GM12878 (cell line): Measurements from ENCODE around the gene SLC25A27. TPM values are rescaled to one million over a fixed set of nuclear protein-coding genes. Genes with fewer than 3 reads are reported as not detected.

Experiments used
- ATAC-seq: fragments of 200-7000 bp; cut with Tn5 transposase; 3 replicates; pipeline ENCODE4 v1.9.1; 2020; ENCODE audit warnings: mild to moderate bottlenecking, moderate library complexity
- BruUV-seq: library from RNA; stranded (reverse); fragments of 400-500 nt; replicated peaks from 2 replicates; lab custom pipeline; 2021; lab: Mats Ljungman, UMichigan
- CTCF ChIA-PET: fragments of 300-600 bp; sonication (Branson Sonifier 250); formaldehyde crosslinking; extraction: SDS; loops from one replicate; lab custom pipeline; 2021; ENCODE audit warnings: inconsistent platforms; lab: Yijun Ruan, JAX
- POLR2A ChIA-PET: fragments of 350-600 bp; formaldehyde crosslinking; extraction: SDS; loops from one replicate; lab custom pipeline; 2021; ENCODE audit warnings: inconsistent platforms; lab: Charles Lee
- RAD21 ChIA-PET: fragments of 300-600 bp; sonication (Branson Sonifier 250); formaldehyde crosslinking; loops from one replicate; lab custom pipeline; 2023; ENCODE audit warnings: antibody characterized with exemption; ENCODE audit not compliant: unreplicated experiment; lab: Charles Lee
- SMC1A ChIA-PET: fragments of 300-600 bp; sonication (Branson Sonifier 250); formaldehyde crosslinking; loops from one replicate; lab custom pipeline; 2023; ENCODE audit not compliant: unreplicated experiment, uncharacterized antibody; lab: Charles Lee
- DNase-seq: peaks from one replicate; pipeline ENCODE4 v3.0.0-alpha.2; 2011; ENCODE audit warnings: low read depth, low spot score
- FAIRE-seq: peaks from 3 replicates; lab custom pipeline; 2011; peaks lifted over from hg19 to GRCh38; lab: Jason Lieb, UNC
- H2AFZ ChIP-seq: 2 replicates; pipeline ENCODE4 v1.6.0; 2011; ENCODE audit warnings: low read depth, low read length, control low read depth; ENCODE audit not compliant: control insufficient read depth
- H3K27ac ChIP-seq: 2 replicates; pipeline ENCODE4 v1.5.1; 2011; ENCODE audit warnings: control low read depth; ENCODE audit not compliant: control insufficient read depth, insufficient read depth
- H3K27me3 ChIP-seq, 2 experiments: replicated peaks in 1 of 2; 2 replicates each; pipeline versions ENCODE4 v1.6.0 to v1.6.1; 2011; ENCODE audit warnings: low read length in 1 of 2; ENCODE audit not compliant: control insufficient read depth in 2 of 2, insufficient read depth in 2 of 2
- H3K36me3 ChIP-seq, 2 experiments: 2 replicates each; pipeline ENCODE4 v1.5.1; 2011; ENCODE audit warnings: low read length in 1 of 2; ENCODE audit not compliant: control insufficient read depth in 2 of 2, insufficient read depth in 2 of 2
- H3K4me1 ChIP-seq: 2 replicates; pipeline ENCODE4 v1.6.1; 2011; ENCODE audit warnings: mild to moderate bottlenecking, low read length, moderate library complexity, mixed read lengths; ENCODE audit not compliant: control insufficient read depth, insufficient read depth
- H3K4me2 ChIP-seq: 2 replicates; pipeline ENCODE4 v1.6.0; 2011; ENCODE audit warnings: control low read depth; ENCODE audit not compliant: control insufficient read depth, insufficient read depth
- H3K4me3 ChIP-seq: fragments of 200-600 bp; sonication (generic); 2 replicates; pipeline ENCODE4 v1.5.1; 2016
- H3K79me2 ChIP-seq: 2 replicates; pipeline ENCODE4 v1.6.0; 2011; ENCODE audit warnings: low read length; ENCODE audit not compliant: control insufficient read depth, insufficient read depth
- H3K9ac ChIP-seq: 2 replicates; pipeline ENCODE4 v1.8.0; 2011; ENCODE audit warnings: low read length, control low read depth, mixed read lengths; ENCODE audit not compliant: control insufficient read depth, insufficient read depth
- H3K9me3 ChIP-seq: replicated peaks from 3 replicates; pipeline ENCODE4 v1.5.1; 2011; ENCODE audit warnings: mild to moderate bottlenecking, low read length; ENCODE audit not compliant: control insufficient read depth, insufficient read depth
- H4K20me1 ChIP-seq: 2 replicates; pipeline ENCODE4 v1.6.0; 2011; ENCODE audit not compliant: control insufficient read depth, insufficient read depth
- SPI1 ChIP-seq: IDR thresholded peaks from 2 replicates; pipeline ENCODE4 v1.6.1; 2011; ENCODE audit warnings: low read depth, mild to moderate bottlenecking, low read length, moderate library complexity, borderline replicate concordance; ENCODE audit not compliant: insufficient read depth
- WGBS: methylation state at CpG from one replicate; pipeline ENCODE4 v1.1.6; 2016; ENCODE audit warnings: low lambda C conversion rate; ENCODE audit not compliant: insufficient replicate concordance, insufficient coverage; ENCODE audit errors: missing lambda C conversion rate; 5-methylcytosine and 5-hydroxymethylcytosine counted together
- in situ Hi-C: fragments of 300-500 bp; cut with MboI; formaldehyde crosslinking; loops from 9 replicates; pipeline ENCODE4 v1.14.3; 2018; ENCODE audit warnings: mixed read lengths
- intact Hi-C: fragments of 100-400 bp; cut with micrococcal nuclease; formaldehyde crosslinking; loops from one replicate; pipeline ENCODE4 v1.14.2; 2022; ENCODE audit not compliant: unreplicated experiment
- polyA plus RNA-seq, 11 experiments: library from polyadenylated mRNA; depleted of rRNA in 4 of 11; unstranded in 6 of 11; stranded (reverse) in 5 of 11; fragments of >200 nt; fragmentation: Nextera tagmentation in 4 of 11; fragmentation: Illumina TruSeq in 1 of 11; extraction: Ambion mirVana in 4 of 11; extraction: Trizol in 1 of 11; gene quantifications; 1 replicate in 1 of 11; 2 replicates in 10 of 11; pipeline versions ENCODE4 v1.2.1 to v1.2.3, GENCODE V29; 2011 to 2016; ENCODE audit warnings: inconsistent platforms in 2 of 11, missing spikeins in 2 of 11, low read depth in 1 of 11
- total RNA-seq, 4 experiments: library from RNA; depleted of rRNA in 3 of 4; stranded (reverse); fragments of >200 nt in 3 of 4; fragmentation: Illumina TruSeq in 1 of 4; extraction: Trizol in 1 of 4; gene quantifications; 2 replicates each; pipeline versions ENCODE4 v1.2.1 to v1.2.3, GENCODE V29; 2013 to 2021
- TF ChIP-seq, protein P1 (sequence below): fragments of 450-650 bp; formaldehyde crosslinking; IDR thresholded peaks from 2 replicates; pipeline ENCODE4 v1.4.0; 2020; ENCODE audit warnings: mild to moderate bottlenecking, moderate library complexity

Gene SLC25A27
- total and polyA plus RNA-seq, 10 of the 15 experiments (the other 5 are each of a cell fraction or from before 2014, with no cell fraction given), result not detected

GRCh38 chr6:46605091-46605797, 47.5 kb upstream of the SLC25A27 start:
- DNase-seq, result peak; percentile 4
- H3K79me2 ChIP-seq, result no peaks in the 10 kb centered on the region
- CTCF ChIA-PET, result interaction anchor here (0.6 to 1.1 kb wide), 3 partner anchors 10 to 515 kb away, joined by 3 to 4 read pairs (median 4); no protein-coding TSS in a partner anchor
- H3K4me1 ChIP-seq, result no peaks in the 10 kb centered on the region
- H4K20me1 ChIP-seq, result no peaks in the 10 kb centered on the region
- peak; percentile 77 for ATAC-seq
- SMC1A ChIA-PET, result interaction anchor here (0.6 to 1.0 kb wide), 4 partner anchors 8 to 154 kb away, joined by 3 to 4 read pairs (median 3); no protein-coding TSS in a partner anchor
- H3K36me3 ChIP-seq, result no peaks in the 10 kb centered on the region
- in situ Hi-C loops (no loop called here), intact Hi-C loops (no loop called here)
- no peak overlapping the region for H2AFZ ChIP-seq
- no TSS peak for BruUV-seq
- RAD21 ChIA-PET, result interaction anchor here (1.0 kb wide), 1 partner anchor 19 kb away, joined by 4 read pairs; no protein-coding TSS in a partner anchor
- no peak overlapping the region for H3K27ac ChIP-seq
- no peaks in the 10 kb centered on the region for H3K9me3 ChIP-seq
- H3K27me3 ChIP-seq, result no peaks in the 10 kb centered on the region; a peak in 1 of 4 replicates
- H3K9ac ChIP-seq, result no peak overlapping the region
- POLR2A ChIA-PET, result no interaction called here
- WGBS, result 15% methylated on average over 3 of the region's 3 CpGs
- no peak overlapping the region for H3K4me2 ChIP-seq
- FAIRE-seq, result no peak
- no peak overlapping the region for H3K4me3 ChIP-seq
- TF ChIP-seq SPI1, result 0 out of 2 replicates have a peak, but pooled peaks have one; percentile 5
- TF ChIP-seq, protein P1, sequence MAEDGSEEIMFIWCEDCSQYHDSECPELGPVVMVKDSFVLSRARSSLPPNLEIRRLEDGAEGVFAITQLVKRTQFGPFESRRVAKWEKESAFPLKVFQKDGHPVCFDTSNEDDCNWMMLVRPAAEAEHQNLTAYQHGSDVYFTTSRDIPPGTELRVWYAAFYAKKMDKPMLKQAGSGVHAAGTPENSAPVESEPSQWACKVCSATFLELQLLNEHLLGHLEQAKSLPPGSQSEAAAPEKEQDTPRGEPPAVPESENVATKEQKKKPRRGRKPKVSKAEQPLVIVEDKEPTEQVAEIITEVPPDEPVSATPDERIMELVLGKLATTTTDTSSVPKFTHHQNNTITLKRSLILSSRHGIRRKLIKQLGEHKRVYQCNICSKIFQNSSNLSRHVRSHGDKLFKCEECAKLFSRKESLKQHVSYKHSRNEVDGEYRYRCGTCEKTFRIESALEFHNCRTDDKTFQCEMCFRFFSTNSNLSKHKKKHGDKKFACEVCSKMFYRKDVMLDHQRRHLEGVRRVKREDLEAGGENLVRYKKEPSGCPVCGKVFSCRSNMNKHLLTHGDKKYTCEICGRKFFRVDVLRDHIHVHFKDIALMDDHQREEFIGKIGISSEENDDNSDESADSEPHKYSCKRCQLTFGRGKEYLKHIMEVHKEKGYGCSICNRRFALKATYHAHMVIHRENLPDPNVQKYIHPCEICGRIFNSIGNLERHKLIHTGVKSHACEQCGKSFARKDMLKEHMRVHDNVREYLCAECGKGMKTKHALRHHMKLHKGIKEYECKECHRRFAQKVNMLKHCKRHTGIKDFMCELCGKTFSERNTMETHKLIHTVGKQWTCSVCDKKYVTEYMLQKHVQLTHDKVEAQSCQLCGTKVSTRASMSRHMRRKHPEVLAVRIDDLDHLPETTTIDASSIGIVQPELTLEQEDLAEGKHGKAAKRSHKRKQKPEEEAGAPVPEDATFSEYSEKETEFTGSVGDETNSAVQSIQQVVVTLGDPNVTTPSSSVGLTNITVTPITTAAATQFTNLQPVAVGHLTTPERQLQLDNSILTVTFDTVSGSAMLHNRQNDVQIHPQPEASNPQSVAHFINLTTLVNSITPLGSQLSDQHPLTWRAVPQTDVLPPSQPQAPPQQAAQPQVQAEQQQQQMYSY (CRISPR knock-in tag), result no peak
